ENCODE data around the gene SIPA1L3.

GRCh38 chr19:37961198-37961597, 54.2 kb downstream of the SIPA1L3 start:
- TF ChIP-seq CTCF (IDR thresholded peaks at IDR 0.05) (no peak), EP300 (IDR thresholded peaks at IDR 0.05) (no peak)
